Stimulated activated CD4-positive, alpha-beta T cell treated with anti-CD3 and anti-CD28 coated beads, Interleukin-4, amount 100 ng/mL, for 4 hours (primary cell): Measurements from ENCODE around the gene CAND2.
"Not testable (repeated sequence)": the region's sequence is repeated elsewhere in the genome, so short reads cannot be mapped to it uniquely, and the experiment has no call there.

Experiments used
- DNase-seq, 2 experiments: peaks; one replicate each; pipeline ENCODE4 v3.0.0-alpha.2; 2020

The CAND2 gene

DNA sequence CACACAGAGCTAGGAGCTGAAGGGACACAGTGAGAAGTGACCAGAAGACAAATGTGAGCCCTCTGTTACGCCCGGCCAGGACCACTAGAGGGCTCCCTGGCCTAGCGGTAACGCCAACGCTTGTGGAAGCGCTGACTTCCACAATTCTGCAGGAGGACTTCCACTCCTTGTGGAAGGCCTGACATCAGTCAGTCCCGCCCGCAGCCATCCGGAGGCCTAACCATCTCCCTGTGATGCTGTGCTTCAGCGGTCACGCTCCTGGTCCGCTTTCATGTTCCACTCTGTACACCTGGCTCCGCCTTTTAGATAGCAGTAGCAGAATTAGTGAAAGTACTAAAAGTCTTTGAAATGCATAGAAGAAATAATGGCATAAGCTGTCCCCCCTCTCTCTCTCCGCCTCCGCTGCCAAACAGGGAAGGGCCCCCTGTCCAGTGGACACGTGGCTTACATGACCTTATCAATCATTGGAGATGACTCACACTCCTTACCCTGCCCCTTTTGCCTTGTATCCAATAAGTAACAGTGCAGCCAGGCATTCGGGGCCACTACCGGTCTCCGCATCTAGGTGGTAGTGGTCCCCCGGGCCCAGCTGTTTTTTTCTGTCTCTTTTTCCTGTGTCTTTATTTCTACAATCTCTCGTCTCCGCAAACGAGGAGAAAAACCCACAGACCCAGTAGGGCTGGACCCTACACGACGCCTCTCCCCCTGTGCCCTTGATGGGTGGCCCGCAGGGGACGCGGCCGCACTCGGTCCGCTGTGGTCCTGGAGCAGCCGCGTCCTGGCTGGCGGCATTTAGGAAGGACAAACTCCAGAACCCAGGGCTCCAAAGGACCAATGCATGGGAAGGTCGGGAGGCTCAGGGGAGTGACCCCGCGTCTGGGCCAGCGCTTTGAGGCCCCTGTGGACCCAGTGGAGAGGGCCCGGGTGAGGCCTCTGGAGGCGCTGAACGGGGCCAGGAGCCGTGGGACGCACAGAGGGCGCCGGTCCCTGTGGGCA is 71.9 kb downstream of the CAND2 start:
- DNase-seq, result peak; percentile 45 to 51

DNA sequence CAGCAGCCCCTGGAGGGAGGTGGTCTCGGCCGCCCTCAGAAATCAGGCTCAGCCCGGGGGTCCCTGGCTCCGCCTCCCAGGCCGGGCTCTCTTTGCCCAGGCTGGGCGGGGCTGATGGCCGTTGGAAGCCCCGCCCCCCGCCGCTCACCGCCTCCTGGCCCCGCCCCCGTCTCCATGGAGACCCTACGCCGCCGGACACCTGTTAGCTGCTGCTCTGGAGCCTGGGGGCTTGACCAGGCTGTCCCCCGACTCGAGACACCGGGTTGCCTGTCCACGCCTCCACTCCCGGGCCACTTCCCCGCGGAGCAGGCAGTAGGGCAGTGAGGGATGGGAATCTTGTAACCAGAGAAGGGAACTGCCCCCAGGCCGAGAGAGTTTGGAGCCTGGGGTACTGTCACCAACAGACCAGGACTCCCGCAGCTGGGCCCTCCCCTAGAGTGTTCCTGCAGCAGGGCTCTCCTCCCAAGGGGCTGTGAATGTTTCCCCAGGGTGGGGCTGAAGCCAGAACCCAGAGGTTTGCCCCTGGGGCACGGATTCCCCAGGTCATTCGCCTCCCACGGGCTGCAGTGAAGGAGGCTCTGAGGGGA is 72.6 kb downstream of the CAND2 start:
- DNase-seq, result peak; percentile 9 to 37

DNA sequence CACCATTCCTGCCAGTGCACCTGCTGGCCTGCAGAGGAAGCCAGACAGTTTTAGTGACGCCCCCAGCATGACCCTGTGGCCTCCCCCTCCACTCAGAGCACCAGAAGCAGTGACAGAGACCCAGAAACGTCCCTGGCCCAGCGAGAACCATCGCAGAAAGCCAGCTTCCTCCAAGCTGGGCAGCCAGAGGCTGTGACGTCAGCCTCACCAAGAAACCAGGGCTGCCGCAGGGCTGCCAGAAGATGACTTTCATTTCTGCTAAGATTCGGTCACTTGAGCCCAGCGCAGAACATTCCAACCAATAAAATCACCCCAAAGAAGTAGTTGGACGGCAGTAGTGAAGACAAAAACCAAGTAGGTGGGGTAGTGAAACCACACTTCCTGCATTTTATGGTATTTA is 74.5 kb downstream of the CAND2 start:
- peak in 1 of 2 experiments; percentile 7 for DNase-seq

DNA sequence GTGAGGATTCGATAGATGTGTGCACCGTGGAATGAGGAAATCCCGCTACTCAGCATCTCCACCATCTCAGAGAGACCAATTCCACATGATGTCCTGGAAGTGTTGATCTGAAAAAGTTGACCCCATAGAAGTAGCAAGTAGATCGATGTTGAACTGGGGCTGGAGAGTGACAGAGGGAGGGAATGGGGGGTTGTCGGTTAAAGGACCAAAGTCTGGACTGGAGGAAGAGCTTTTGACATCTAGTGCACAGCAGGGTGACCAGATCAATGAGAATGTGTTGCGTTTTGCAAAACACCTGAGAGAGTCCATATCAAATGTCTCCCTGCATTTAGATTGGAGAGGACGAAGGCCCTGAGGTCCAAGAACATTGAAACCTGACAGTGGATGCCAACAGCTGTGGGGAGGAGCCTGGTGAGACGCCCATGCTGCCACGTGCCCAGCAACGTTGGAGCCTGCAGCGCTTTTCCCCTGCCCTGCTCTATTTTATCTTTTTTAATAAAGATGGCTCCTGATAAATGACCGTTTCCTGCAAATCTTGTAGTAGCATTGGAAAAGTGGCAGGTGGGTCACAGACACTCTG is 75.0 kb downstream of the CAND2 start:
- no peak for DNase-seq

DNA sequence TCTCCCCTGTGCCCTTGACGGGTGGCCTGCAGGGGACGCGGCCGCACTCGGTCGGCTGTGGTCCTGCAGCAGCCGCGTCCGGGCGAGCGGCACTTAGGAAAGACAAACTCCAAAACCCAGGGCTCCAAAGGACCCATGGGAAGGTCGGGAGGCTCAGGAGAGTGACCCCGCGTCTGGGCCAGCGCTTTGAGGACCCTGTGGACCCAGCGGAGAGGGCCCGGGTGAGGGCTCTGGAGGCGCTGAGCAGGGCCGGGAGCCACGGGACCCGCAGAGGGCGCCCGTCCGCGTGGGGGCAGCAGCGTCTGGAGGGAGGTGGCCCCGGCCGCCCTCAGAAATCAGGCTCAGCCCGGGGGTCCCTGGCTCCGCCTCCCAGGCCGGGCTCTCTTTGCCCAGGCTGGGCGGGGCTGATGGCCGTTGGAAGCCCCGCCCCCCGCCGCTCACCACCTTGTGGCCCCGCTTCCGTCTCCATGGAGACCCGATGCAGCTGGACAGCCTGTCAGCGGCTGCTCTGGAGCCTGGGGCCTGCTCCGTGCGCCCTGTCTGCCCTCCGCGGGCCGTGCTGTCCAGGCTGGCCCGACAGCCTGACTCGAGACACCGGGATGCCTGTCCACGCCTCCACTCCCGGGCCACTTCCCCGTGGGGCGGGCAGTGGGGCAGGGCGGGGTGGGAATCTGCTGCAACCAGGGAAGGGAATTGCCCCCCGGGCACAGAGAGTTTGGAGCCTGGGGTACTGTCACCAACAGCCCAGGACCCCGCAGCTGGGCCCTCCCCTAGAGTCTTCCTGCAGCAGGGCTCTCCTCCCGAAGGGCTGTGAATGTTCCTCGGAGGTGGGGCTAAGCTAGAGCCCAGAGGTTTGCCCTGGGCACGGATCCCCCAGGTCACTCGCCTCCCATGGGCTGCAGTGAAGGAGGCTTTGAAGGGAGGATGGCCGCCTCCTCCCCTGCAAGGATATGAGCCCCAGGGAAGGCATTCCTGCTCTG is 79.7 kb downstream of the CAND2 start:
- DNase-seq, result peak in 1 of 2 experiments; percentile 21

DNA sequence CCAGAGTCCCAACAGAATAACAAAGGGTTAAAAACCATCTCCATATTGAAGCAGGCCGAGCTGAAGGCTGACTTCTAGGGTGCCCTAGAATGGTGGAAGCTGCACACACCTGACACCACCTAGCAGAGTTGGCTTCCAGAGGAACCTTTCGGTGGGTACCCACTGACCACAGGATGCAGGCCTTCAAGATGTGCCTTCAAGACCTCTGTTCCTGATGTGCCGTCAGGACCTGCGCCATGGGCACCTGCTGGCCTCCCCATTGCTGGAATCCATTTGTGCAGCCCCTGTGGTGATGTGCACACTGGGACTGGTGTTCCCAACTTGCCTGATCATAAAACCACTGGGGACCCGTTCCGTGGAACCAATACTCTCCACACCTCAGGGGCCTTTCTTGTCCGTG is 80.6 kb downstream of the CAND2 start:
- no peak for DNase-seq

DNA sequence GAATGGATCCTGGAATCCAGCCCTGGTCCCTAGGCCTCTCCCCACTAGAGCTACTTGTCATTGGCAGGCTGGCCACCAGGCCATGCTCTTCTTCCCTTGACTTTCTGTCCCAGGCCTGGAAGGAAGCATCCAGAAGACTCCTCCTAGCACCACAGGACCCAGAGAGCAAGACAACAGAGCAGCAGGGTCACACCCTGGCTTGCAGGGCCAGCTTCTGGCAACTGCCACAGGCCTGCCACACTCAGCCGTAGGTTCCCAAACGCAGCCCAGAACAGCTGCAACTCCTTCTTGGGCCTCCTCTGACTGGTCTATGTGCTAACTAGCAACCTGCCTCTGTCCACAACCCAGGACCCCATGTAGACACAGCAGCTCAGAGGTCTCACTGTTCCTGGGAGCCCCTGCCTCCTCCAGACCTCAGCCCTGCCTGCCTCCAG is 81.7 kb downstream of the CAND2 start:
- DNase-seq, result no peak

DNA sequence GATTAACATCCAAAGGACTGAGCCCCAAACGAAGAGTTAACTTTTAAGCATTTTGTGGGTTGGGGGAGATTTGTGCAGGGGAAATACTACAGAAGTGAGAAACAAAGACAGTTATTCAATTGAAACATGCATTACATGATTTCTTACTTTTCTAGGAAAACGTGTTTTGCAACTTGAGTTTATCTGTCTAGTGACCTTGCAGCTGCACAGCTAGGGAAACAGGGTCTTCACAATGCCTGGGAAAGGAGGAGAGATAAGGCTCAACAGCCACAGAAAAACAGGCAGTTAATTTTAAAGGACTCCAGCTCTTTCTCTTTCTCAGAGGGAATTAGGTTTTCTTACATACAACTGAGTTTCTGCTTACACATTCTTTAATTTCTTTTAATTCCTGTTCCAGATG is 82.3 kb downstream of the CAND2 start:
- not testable (repeated sequence) for DNase-seq

DNA sequence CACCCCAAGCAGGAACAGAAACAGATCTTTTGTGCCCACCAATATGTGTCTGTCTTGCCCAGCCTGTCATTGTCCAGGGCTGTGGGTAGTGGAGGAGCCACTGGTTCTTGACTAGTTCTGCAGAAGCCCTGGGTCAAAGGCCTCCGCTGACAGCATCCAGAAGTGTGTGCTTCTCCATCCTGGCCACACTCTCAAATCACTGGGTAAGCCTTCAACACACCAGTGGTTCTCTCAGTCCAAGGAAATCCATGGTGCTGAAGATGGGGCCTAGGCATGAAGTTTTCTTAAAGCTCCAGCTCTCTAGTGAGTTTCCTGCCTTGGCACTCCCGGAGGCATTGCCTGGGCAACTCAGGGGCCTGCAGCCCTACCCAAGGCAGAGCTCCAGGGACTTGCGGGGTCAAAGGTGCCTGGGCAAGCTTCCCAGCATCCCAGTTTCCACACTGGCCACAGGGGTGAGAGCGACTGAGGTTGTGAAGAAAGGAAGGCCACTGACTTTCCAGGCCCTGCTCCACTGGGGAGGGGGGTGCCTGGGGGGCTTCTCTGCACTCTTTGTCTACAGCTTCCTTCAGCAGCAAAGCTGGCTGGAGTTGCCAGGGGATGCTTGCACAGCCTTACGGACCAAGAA is 82.8 kb downstream of the CAND2 start:
- DNase-seq, result no peak

DNA sequence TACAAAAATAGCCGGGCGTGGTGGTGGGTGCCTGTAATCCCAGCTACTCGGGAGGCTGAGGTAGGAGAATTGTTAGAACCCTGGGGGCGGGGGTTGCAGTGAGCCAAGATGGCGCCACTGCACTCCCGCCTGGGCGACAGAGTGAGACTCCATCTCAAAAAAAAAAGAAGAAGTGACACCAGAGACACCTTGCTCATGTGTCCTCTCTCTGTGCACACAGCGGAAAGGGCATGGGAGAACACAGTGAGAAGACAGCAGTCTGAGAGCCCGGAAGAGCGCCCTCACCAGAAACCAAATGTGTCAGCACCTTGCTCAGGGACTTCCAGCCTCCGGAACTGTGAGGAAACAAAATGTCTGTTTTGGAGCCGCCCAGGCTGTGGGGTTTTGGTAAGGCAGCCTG is 85.4 kb downstream of the CAND2 start:
- DNase-seq, result not testable (repeated sequence)

DNA sequence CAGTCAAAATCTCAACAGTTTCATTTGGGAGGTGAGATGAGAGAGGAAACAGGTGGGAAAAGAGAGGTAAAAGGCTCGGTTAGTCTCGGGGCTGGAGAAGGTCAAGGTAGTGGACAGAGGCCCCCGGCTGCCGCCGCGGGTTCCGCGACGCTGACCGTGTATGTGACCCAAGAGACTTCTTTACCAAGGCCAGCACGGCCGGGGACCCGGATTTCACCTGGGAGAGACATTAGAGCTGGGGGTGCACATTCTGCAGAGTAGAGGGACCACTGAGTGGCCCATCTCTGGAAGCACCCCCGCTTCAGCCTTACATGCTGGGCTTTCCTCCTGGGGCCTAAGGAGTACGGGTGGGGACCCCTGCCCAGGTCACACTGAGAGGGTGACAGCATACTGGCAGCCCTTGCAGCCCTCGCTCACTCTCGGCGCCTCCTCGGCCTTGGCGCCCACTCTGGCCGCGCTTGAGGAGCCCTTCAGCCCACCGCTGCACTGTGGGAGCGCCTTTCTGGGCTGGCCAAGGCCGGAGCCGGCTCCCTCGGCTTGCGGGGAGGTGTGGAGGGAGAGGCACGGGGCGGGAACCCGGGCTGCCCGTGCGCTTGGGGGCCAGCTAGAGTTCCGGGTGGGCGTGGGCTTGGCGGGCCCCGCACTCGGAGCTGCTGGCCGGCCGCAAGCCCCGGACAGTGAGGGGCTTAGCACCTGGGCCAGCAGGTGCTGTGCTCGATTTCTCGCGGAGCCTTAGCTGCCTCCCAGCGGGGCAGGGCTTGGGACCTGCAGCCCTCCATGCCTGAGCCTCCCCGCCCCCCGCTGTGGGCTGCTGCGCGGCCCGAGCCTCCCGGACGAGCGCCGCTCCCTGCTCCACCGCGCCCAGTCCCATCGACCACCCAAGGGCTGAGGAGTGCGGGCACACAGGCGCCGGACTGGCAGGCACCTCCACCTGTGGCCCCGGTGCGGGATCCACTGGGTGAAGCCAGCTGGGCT is 86.1 kb downstream of the CAND2 start:
- no peak for DNase-seq

DNA sequence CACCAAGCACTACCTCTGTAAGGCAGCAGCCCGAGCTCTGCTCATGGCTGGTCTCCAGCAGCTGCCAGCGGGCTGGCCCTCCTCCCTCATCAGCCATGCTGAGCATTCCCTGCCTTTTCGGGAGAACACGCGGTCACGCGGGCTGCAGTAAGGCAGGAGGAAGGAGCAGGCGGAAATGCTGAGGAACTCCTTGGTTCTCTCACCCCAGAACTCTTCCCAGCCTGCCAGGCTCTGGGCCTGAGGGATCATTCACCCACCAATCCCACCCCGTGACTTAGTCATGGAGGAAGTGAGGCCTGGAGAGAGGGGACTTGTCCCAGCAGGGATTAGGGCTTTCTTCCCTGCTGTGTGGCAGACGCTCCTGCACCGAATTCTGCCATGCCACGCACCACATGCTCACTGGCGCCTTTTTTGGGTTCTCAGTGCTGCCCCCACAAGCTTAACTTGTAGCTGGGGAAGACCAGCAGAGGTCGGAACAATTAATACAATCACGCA is 87.8 kb downstream of the CAND2 start:
- no peak for DNase-seq
